ENCODE data around the gene OSGIN1.

The OSGIN1 gene, protein sequence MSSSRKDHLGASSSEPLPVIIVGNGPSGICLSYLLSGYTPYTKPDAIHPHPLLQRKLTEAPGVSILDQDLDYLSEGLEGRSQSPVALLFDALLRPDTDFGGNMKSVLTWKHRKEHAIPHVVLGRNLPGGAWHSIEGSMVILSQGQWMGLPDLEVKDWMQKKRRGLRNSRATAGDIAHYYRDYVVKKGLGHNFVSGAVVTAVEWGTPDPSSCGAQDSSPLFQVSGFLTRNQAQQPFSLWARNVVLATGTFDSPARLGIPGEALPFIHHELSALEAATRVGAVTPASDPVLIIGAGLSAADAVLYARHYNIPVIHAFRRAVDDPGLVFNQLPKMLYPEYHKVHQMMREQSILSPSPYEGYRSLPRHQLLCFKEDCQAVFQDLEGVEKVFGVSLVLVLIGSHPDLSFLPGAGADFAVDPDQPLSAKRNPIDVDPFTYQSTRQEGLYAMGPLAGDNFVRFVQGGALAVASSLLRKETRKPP

DNA sequence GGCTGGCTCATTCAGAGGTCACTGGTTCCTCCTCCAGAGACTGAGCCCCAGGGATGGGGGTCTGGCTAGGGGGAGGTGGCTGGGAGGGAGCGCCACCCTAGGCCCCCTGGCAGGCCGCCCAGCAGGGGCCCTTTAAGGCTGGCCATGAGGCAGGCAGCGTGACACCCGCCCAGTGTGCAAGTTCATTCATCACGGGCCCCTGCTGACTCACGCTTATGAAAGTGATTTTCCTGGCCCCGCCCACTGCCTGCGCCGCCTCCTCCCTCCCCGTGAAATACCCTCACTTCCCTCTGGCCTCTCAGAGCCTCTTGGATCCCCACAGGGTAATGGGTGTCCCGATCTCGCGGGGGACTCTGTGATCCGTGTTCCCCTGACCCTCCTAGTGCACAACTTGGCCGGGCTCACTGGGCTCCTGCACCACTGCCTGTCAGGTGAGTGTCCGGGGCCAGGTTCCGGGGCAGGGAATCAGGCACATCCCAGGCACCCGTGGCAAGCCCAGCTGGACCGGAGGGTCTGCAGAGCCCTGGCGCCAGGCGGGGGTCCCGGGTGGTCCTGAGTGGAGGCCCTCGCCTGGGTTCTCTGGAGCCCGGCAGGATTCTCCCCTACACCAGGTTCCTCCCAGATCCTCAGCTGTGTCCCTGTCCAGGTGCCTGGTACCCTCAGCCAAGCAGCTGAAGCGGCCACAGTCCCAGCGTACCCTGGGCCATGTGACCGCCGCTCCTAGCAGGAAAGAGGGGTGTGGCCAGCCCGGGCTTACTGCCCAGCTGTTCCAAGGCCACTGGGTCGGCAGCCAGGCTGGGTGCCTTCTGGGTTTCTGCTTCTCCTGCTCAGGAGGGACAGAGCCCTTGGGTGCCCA, at the start of gene OSGIN1:
Gene OSGIN1, plus strand, starts transcription at position 301 of the 856 bp plus-strand sequence. CDS start 4,432 bp downstream, outside the sequence.
- DNase-seq (ENCODE audit: extremely low spot score), result peak; percentile 88
- POLR2A ChIA-PET, result interaction anchor here (0.6 kb wide), 1 partner anchor 857 kb away, joined by 3 read pairs; no protein-coding TSS in a partner anchor

DNA sequence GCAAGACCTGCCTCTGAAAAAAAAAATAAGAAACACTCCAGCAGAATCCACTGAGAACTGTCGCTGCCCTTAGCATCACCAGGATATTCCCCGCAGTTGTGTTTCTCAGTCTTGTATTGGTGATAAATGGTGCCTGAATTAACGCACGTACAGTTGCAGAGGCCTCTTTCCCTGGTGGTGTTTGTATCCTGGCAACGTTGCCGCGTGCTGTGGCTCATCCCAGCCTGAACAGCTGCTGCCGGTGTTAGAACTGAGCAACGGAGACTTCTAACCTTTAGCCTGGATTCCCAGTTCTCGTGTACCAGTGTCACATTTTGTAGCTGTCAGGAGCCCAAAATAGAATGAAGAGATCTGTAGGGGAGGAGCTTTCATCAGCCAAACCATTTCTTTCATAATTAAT, 49.3 kb upstream of the OSGIN1 start:
- TF ChIP-seq, protein P1, sequence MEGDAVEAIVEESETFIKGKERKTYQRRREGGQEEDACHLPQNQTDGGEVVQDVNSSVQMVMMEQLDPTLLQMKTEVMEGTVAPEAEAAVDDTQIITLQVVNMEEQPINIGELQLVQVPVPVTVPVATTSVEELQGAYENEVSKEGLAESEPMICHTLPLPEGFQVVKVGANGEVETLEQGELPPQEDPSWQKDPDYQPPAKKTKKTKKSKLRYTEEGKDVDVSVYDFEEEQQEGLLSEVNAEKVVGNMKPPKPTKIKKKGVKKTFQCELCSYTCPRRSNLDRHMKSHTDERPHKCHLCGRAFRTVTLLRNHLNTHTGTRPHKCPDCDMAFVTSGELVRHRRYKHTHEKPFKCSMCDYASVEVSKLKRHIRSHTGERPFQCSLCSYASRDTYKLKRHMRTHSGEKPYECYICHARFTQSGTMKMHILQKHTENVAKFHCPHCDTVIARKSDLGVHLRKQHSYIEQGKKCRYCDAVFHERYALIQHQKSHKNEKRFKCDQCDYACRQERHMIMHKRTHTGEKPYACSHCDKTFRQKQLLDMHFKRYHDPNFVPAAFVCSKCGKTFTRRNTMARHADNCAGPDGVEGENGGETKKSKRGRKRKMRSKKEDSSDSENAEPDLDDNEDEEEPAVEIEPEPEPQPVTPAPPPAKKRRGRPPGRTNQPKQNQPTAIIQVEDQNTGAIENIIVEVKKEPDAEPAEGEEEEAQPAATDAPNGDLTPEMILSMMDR (IDR thresholded peaks at IDR 0.05; ENCODE audit: control extremely low read depth, extremely low read depth, low read depth, missing control alignments), result no peak
- ChIA-PET POLR2A (no interaction called here), CTCF (interaction anchor here (1.4 kb wide), 1 partner anchor 53 kb away, joined by 3 read pairs; no protein-coding TSS in a partner anchor)
- no peak for DNase-seq (ENCODE audit: extremely low spot score)

More for the DNA sequence above, at the start of gene OSGIN1:
- TF ChIP-seq, protein P1 (IDR thresholded peaks at IDR 0.05; ENCODE audit: control extremely low read depth, extremely low read depth, low read depth, missing control alignments), result no peak
- CTCF ChIA-PET, result interaction anchor here (0.7 to 5.2 kb wide), 15 partner anchors 13 to 553 kb away, joined by 3 to 32 read pairs (median 4); partner anchors contain the start of genes SLC38A8 and TAF1C

DNA sequence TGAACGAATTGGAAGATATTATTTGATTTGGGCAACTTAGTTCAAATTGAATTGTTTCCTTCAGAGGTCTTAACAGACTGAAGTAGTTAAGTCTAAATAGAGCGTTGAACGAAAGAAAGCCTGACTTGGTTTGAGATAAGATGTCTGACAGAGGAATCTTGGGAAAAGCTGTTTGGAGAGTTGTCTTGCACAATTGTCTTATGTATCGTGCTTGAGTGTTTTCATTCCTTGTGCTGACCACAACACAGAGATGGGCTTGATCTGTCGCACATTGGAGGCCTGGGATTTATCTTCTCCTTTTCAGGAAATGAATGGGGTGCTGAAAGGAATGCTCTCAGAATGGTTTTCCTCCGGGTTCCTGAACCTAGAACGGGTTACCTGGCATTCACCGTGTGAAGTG, 46.4 kb upstream of the OSGIN1 start:
- ChIA-PET POLR2A (no interaction called here), CTCF (no interaction called here)
- TF ChIP-seq, protein P1 (IDR thresholded peaks at IDR 0.05; ENCODE audit: control extremely low read depth, extremely low read depth, low read depth, missing control alignments), result no peak
- no peak for DNase-seq (ENCODE audit: extremely low spot score)

DNA sequence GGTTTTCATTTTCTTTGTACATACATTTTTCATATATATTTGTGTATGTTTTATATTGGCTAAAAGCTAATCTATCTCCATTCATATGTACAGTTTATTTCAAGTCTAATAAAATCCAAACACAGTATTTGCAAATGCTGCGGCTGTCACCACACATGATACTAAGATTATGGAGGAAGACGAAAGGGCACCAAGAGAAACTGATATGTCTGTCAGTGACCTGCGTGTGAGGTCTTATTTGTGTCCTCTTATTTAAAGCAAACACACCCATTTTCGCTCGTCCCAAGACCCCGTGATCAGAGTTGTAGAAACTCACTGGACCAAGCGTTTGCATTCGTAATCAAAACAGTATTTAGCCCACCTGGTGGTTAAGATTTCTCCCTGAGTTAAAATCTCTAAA, 45.9 kb upstream of the OSGIN1 start:
- ChIA-PET POLR2A (no interaction called here), CTCF (no interaction called here)
- TF ChIP-seq, protein P1 (IDR thresholded peaks at IDR 0.05; ENCODE audit: control extremely low read depth, extremely low read depth, low read depth, missing control alignments), result no peak
- DNase-seq (ENCODE audit: extremely low spot score), result no peak

DNA sequence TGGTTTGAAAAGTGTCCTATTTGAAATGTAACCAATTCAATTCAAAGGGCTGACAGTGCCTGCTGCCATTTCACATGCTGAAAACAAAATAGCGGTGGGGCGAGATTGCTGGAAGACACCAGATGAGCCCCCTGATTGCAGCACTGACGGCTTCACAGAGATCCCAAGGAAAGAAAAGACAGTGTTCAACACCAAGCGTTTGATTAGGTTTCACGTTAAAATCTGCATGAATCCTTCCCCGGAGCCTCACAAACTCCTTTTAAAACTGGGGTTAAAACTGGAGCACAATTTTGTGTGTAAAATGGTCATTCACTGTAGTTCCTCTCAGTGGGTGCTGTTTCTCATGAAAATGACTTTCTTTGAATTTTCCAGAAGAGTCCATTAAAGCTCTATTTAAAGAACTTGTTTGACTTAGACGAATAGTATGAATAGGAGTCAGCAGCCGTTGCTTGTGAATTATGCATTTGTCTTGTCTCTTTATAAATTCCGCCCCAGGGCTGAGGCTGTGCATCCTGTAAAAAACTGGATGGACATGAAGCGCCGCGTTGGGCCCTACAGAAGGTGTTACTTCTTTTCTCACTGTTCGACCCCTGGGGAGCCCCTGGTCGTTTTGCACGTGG, 45.3 kb upstream of the OSGIN1 start:
- TF ChIP-seq, protein P1 (IDR thresholded peaks at IDR 0.05; ENCODE audit: control extremely low read depth, extremely low read depth, low read depth, missing control alignments), result no peak
- POLR2A ChIA-PET, result no interaction called here
- CTCF ChIA-PET, result interaction anchor here (1.4 kb wide), 1 partner anchor 19 kb away, joined by 6 read pairs; no protein-coding TSS in a partner anchor
- DNase-seq (ENCODE audit: extremely low spot score), result no peak

DNA sequence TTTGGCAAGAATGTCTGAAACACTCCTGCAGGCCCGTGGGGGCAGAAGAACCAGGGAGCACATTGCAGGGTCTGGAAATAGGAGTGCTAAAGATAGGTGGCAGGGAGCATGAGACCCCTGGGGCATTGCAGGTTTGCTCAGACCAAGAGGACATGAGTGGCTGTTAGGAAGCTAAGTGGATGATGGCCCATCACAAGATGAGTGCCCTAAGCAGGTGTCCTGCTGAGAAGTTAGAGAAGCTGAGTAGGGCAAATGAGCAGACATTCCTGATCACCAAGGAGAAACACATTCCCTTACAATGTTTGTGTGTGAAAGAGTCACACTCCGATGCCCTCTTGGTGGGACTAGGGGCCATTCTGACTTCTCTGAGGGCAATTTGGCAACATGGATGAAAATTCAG, 44.2 kb upstream of the OSGIN1 start:
- CTCF ChIA-PET, result interaction anchor here (1.4 kb wide), 1 partner anchor 18 kb away, joined by 6 read pairs; no protein-coding TSS in a partner anchor
- TF ChIP-seq, protein P1 (IDR thresholded peaks at IDR 0.05; ENCODE audit: control extremely low read depth, extremely low read depth, low read depth, missing control alignments), result no peak
- POLR2A ChIA-PET, result no interaction called here
- DNase-seq (ENCODE audit: extremely low spot score), result no peak

Data from GM10248 (cell line).